Esophagus muscularis mucosa (tissue), 4 donors: ENCODE results near the gene TLDC2. TPM values are rescaled to one million over a fixed set of nuclear protein-coding genes. Genes with fewer than 3 reads are reported as not detected.
"Not testable (repeated sequence)": the region's sequence is repeated elsewhere in the genome, so short reads cannot be mapped to it uniquely, and the experiment has no call there.

ENCODE experiments used
- DNase-seq: peaks from one replicate; pipeline ENCODE4 v3.0.0-alpha.2; 2017; ENCODE audit errors: extremely low spot score
- H3K27ac ChIP-seq, 4 donors: fragments of 200-600 bp; sonication (generic); replicated peaks in 1 of 4; 1 replicate in 3 of 4; 2 replicates in 1 of 4; pipeline ENCODE4 v1.5.1; 2016 to 2019; ENCODE audit warnings: mild to moderate bottlenecking in 1 of 4
- H3K27me3 ChIP-seq, 4 donors: fragments of 200-600 bp; sonication (generic); one replicate each; pipeline versions ENCODE4 v1.5.1 to v1.6.0; 2016 to 2019
- H3K36me3 ChIP-seq, 4 donors: fragments of 200-600 bp; sonication (generic); one replicate each; pipeline ENCODE4 v1.5.1; 2016 to 2019
- H3K4me1 ChIP-seq, 4 donors: fragments of 200-600 bp; sonication (generic); one replicate each; pipeline ENCODE4 v1.5.1; 2016 to 2019
- H3K4me3 ChIP-seq, 4 donors: fragments of 200-600 bp; sonication (generic); 1 replicate in 2 of 4; 2 replicates in 2 of 4; pipeline ENCODE4 v1.5.1; 2016 to 2019; ENCODE audit warnings: mild to moderate bottlenecking in 4 of 4, moderate library complexity in 1 of 4
- H3K9me3 ChIP-seq, 4 donors: fragments of 200-600 bp; sonication (generic); 1 replicate in 3 of 4; 2 replicates in 1 of 4; pipeline ENCODE4 v1.5.1; 2016 to 2019
- CTCF ChIP-seq, 3 experiments: fragments of 200-600 bp in 2 of 3; fragments of 450-650 bp in 1 of 3; sonication (generic) in 2 of 3; IDR thresholded peaks; one replicate each; pipeline ENCODE4 v1.5.1; 2017 to 2019; ENCODE audit warnings: antibody characterized with exemption in 3 of 3, mild to moderate bottlenecking in 2 of 3, moderate library complexity in 1 of 3
- EP300 ChIP-seq: sonication (generic); formaldehyde crosslinking; IDR thresholded peaks from one replicate; pipeline ENCODE4 v1.6.1; 2017; ENCODE audit warnings: antibody characterized with exemption
- POLR2A ChIP-seq: fragments of 450-650 bp; IDR thresholded peaks from one replicate; pipeline ENCODE4 v1.6.1; 2017; ENCODE audit warnings: antibody characterized with exemption, moderate library complexity, mild to moderate bottlenecking, low read depth
- POLR2AphosphoS5 ChIP-seq, 2 donors: sonication (generic); formaldehyde crosslinking; IDR thresholded peaks; one replicate each; pipeline ENCODE4 v1.6.1; 2017; ENCODE audit warnings: antibody characterized with exemption in 2 of 2
- WGBS: methylation state at CpG from one replicate; pipeline ENCODE4 v1.1.5; 2018; 5-methylcytosine and 5-hydroxymethylcytosine counted together
- intact Hi-C: fragments of 100-400 bp; cut with DNase I; formaldehyde crosslinking; loops from one replicate; pipeline ENCODE4 v1.15.1; 2023
- total RNA-seq, 4 donors: library from RNA; depleted of rRNA; stranded (reverse); fragments of >200 nt; gene quantifications; one replicate each; pipeline versions ENCODE4 v1.1.0 to v1.2.1, GENCODE V29; 2016

The TLDC2 gene
- total RNA-seq, 4 donors from 2014 or later: 0.34 to 0.66 (median 0.42) TPM; not detected in 1

DNA sequence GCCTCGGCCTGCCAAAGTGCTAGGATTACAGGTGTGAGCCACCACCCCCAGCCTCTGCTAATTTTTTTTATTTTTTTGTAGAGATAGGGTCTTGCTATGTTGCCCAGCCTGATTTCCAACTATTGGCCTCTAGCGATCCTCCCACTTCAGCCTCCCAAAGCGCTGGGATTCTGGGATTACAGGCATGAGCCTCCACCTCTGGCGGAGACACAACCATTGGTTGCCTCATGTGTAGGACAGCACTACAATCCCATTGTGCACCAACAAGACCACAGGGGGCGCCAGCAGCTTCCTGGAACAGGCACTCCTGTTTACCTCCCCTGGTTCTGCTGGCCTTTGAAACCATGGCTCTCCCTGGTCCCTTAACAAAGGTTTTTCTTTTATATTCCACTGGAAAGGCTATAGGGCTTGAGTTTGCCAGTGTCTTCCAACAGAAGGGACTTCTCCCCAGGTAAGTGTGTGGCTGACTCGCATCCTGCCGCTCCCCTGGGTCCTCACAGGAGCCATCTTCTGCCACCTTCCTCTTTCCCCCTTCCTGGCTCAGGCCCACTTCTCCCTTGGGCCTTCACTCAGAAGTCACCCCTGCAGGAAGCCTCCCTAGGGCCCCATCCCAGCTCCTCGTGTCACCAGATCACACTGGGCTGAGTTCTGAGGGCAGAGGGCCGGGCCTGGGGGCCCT lies 39.2 kb upstream of the TLDC2 start:
- Histone ChIP-seq H3K4me3 (no peak overlapping the region), H3K27me3 (no peaks in the 10 kb centered on the region), H3K27ac (peak overlapping the region; percentile 84 to 88 (median 86)), H3K36me3 (peaks cover 0 to 30% (median 23%) of the 10 kb centered on the region in 4 donors), H3K9me3 (no peaks in the 10 kb centered on the region), H3K4me1 (peaks cover 47 to 61% (median 58%) of the 10 kb centered on the region in 4 donors)
- no peak for DNase-seq
- no peak for TF ChIP-seq POLR2AphosphoS5 (IDR thresholded peaks at IDR 0.05)
- TF ChIP-seq CTCF (IDR thresholded peaks at IDR 0.05): peak in 2 of 3 experiments; percentile 8 to 36
- TF ChIP-seq EP300: no peak
- TF ChIP-seq POLR2A: no peak
- 86% methylated on average over 8 of the region's 9 CpGs for WGBS
- intact Hi-C loops: no loop called here

DNA sequence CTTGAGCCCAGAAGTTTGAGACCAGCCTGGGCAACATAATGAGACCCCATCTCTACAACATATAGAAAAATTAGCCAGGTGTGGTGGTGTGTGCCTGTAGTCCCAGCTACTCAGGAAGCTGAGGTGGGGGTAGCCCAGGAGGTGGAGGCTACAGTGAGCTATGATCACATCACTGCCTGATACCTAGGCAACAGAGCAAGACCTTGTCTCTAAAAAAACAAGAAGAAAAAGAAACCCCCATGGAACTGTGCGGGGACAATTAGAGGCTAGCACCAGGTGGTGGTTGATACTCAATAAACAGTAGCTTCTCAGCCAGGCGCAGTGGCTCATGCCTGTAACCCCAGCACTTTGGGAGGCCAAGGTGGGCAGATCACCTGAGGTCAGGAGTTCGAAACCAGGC lies 37.6 kb upstream of the TLDC2 start:
- H3K4me3 ChIP-seq, H3K9me3 ChIP-seq, H3K27me3 ChIP-seq, intact Hi-C loops, DNase-seq: not testable (repeated sequence)
- H3K36me3 ChIP-seq: peaks cover 0 to 30% (median 23%) of the 10 kb centered on the region in 4 donors
- H3K4me1 ChIP-seq: peaks cover 38 to 61% (median 55%) of the 10 kb centered on the region in 4 donors
- H3K27ac ChIP-seq: peak overlapping the region in 1 of 4 donors; percentile 11
- 98% methylated on average over 3 of the region's 3 CpGs for WGBS

DNA sequence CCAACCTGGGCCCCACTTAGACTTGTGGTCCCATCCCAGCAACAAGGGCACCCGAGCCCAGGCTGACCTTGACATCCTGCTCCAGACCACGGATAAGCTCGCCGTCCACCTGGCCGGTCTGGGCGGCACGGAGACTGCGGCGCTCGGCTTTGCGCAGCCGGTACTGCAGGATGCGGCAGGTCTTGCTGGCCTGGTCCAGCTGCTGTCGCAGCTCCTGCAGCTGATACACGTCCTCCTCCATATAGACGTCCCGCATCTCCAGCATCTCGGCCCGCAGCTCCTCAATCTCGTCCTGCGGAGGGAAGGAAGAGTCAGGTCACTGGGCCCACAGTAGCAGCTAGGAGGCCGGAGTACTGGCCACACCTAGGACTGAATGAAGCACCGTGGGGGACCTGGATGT lies 36.8 kb upstream of the TLDC2 start:
- Histone ChIP-seq H3K27ac (no peak overlapping the region), H3K4me3 (no peak overlapping the region), H3K4me1 (peaks cover 37 to 61% (median 55%) of the 10 kb centered on the region in 4 donors), H3K9me3 (no peaks in the 10 kb centered on the region), H3K27me3 (no peaks in the 10 kb centered on the region), H3K36me3 (peaks cover 0 to 30% (median 23%) of the 10 kb centered on the region in 4 donors)
- intact Hi-C loops: no loop called here
- TF ChIP-seq EP300 (no peak), CTCF (IDR thresholded peaks at IDR 0.05) (no peak), POLR2A (no peak), POLR2AphosphoS5 (IDR thresholded peaks at IDR 0.05) (no peak)
- DNase-seq: no peak
- over 99% methylated on average over 22 of the region's 23 CpGs for WGBS

GRCh38 chr20:36841030-36841429 lies 34.9 kb upstream of the TLDC2 start:
- Histone ChIP-seq H3K36me3 (peaks cover 0 to 32% (median 23%) of the 10 kb centered on the region in 4 donors), H3K27ac (peak overlapping the region; percentile 90 to 96 (median 95)), H3K4me1 (peaks cover 41 to 61% (median 54%) of the 10 kb centered on the region in 4 donors)
- DNase-seq, H3K4me3 ChIP-seq, intact Hi-C loops, H3K27me3 ChIP-seq, H3K9me3 ChIP-seq: not testable (repeated sequence)
- 96% methylated on average over 9 of the region's 9 CpGs for WGBS

GRCh38 chr20:36845288-36845971 lies 30.5 kb upstream of the TLDC2 start:
- H3K9me3 ChIP-seq: no peaks in the 10 kb centered on the region
- TF ChIP-seq POLR2A (no peak), CTCF (IDR thresholded peaks at IDR 0.05) (no peak), EP300 (no peak), POLR2AphosphoS5 (IDR thresholded peaks at IDR 0.05) (no peak)
- H3K27me3 ChIP-seq: no peaks in the 10 kb centered on the region
- 88% methylated on average over 3 of the region's 10 CpGs for WGBS
- no peak overlapping the region for H3K4me3 ChIP-seq
- intact Hi-C loops: no loop called here
- H3K4me1 ChIP-seq: peaks cover 67 to 91% (median 83%) of the 10 kb centered on the region in 4 donors
- no peak for DNase-seq
- peaks cover 0 to 3% (median 0%) of the 10 kb centered on the region in 4 donors for H3K36me3 ChIP-seq
- peak overlapping the region; percentile 90 to 96 (median 95) for H3K27ac ChIP-seq
